H9 (cell line): Measurements from ENCODE around the gene MRPS18A. TPM values are rescaled to one million over a fixed set of nuclear protein-coding genes. Genes with fewer than 3 reads are reported as not detected.

Source experiments
- DNase-seq: peaks from one replicate; pipeline ENCODE4 v3.0.0-alpha.2; 2017
- H2AFZ ChIP-seq: one replicate; pipeline ENCODE4 v1.6.1; 2013; ENCODE audit warnings: mild to moderate bottlenecking, low read length, control low read depth, moderate library complexity
- H2AK5ac ChIP-seq: 2 replicates; pipeline ENCODE4 v1.6.1; 2013; ENCODE audit warnings: low read length, control low read depth, mixed read lengths; ENCODE audit not compliant: insufficient read length
- H2BK120ac ChIP-seq: one replicate; pipeline ENCODE4 v1.6.1; 2013; ENCODE audit warnings: low read depth, mild to moderate bottlenecking, low read length, control low read depth, inconsistent platforms; ENCODE audit not compliant: poor library complexity, severe bottlenecking
- H2BK12ac ChIP-seq: 2 replicates; pipeline ENCODE4 v1.6.1; 2013; ENCODE audit warnings: low read length, control low read depth, mixed read lengths, low read depth; ENCODE audit not compliant: insufficient read length
- H2BK15ac ChIP-seq: 2 replicates; pipeline ENCODE4 v1.6.1; 2013; ENCODE audit warnings: low read depth, low read length, control low read depth
- H2BK20ac ChIP-seq: one replicate; pipeline ENCODE4 v1.6.1; 2013; ENCODE audit warnings: low read depth, mild to moderate bottlenecking, low read length, control low read depth, inconsistent platforms; ENCODE audit not compliant: poor library complexity, severe bottlenecking
- H2BK5ac ChIP-seq: 2 replicates; pipeline ENCODE4 v1.6.1; 2013; ENCODE audit warnings: low read length, control low read depth, mixed read lengths; ENCODE audit not compliant: insufficient read length
- H3K14ac ChIP-seq: 2 replicates; pipeline ENCODE4 v1.6.1; 2013; ENCODE audit warnings: low read length, control low read depth; ENCODE audit not compliant: insufficient read depth
- H3K18ac ChIP-seq: 2 replicates; pipeline ENCODE4 v1.6.1; 2013; ENCODE audit warnings: low read depth, mild to moderate bottlenecking, mixed read lengths, low read length, control low read depth; ENCODE audit not compliant: insufficient read length
- H3K23ac ChIP-seq: 2 replicates; pipeline ENCODE4 v1.6.1; 2013; ENCODE audit warnings: low read length, control low read depth, mixed read lengths, low read depth; ENCODE audit not compliant: insufficient read length
- H3K23me2 ChIP-seq: 2 replicates; pipeline ENCODE4 v1.6.1; 2013; ENCODE audit warnings: low read depth, mild to moderate bottlenecking, mixed read lengths, low read length, control low read depth; ENCODE audit not compliant: insufficient read length, poor library complexity, severe bottlenecking
- H3K27ac ChIP-seq: 2 replicates; pipeline ENCODE4 v1.5.1; 2013; ENCODE audit warnings: low read length, control low read depth, mixed read lengths, low read depth; ENCODE audit not compliant: insufficient read length
- H3K27me3 ChIP-seq: 2 replicates; pipeline ENCODE4 v1.6.1; 2013; ENCODE audit warnings: low read length, control low read depth, inconsistent platforms; ENCODE audit not compliant: insufficient read depth
- H3K4ac ChIP-seq: 2 replicates; pipeline ENCODE4 v1.6.1; 2013; ENCODE audit warnings: low read depth, mild to moderate bottlenecking, control low read depth, inconsistent platforms, low read length, moderate library complexity
- H3K4me1 ChIP-seq: 2 replicates; pipeline ENCODE4 v1.6.1; 2013; ENCODE audit warnings: low read length, control low read depth, inconsistent platforms; ENCODE audit not compliant: insufficient read depth
- H3K4me2 ChIP-seq: 2 replicates; pipeline ENCODE4 v1.6.1; 2013; ENCODE audit warnings: low read length, control low read depth, mixed read lengths; ENCODE audit not compliant: insufficient read length, insufficient read depth
- H3K56ac ChIP-seq: 2 replicates; pipeline ENCODE4 v1.6.1; 2013; ENCODE audit warnings: low read depth, mild to moderate bottlenecking, mixed read lengths, low read length, control low read depth; ENCODE audit not compliant: insufficient read length
- H3K79me1 ChIP-seq: 2 replicates; pipeline ENCODE4 v1.6.1; 2013; ENCODE audit warnings: low read depth, mild to moderate bottlenecking, moderate library complexity, low read length, control low read depth, inconsistent platforms; ENCODE audit not compliant: insufficient read depth, poor library complexity, severe bottlenecking
- H3K79me2 ChIP-seq: 2 replicates; pipeline ENCODE4 v1.6.1; 2013; ENCODE audit warnings: low read length, control low read depth, inconsistent platforms; ENCODE audit not compliant: insufficient read depth
- H3K9ac ChIP-seq: 2 replicates; pipeline ENCODE4 v1.6.1; 2013; ENCODE audit warnings: low read length, control low read depth, mixed read lengths; ENCODE audit not compliant: insufficient read length; ENCODE audit errors: extremely low read depth
- H3K9me3 ChIP-seq: one replicate; pipeline ENCODE4 v1.6.1; 2013; ENCODE audit warnings: low read depth, low read length, inconsistent platforms; ENCODE audit not compliant: control insufficient read depth
- H3T11ph ChIP-seq: one replicate; pipeline ENCODE4 v1.6.1; 2013; ENCODE audit warnings: mild to moderate bottlenecking, low read length, control low read depth, inconsistent platforms
- H4K20me1 ChIP-seq: one replicate; pipeline ENCODE4 v1.6.1; 2013; ENCODE audit not compliant: control insufficient read depth, insufficient read length, insufficient read depth
- H4K5ac ChIP-seq: 2 replicates; pipeline ENCODE4 v1.6.1; 2013; ENCODE audit warnings: low read depth, mild to moderate bottlenecking, mixed read lengths, low read length, control low read depth; ENCODE audit not compliant: insufficient read length
- H4K8ac ChIP-seq: replicated peaks from 2 replicates; pipeline ENCODE4 v1.6.1; 2013; ENCODE audit warnings: low read length, control low read depth, mixed read lengths, low read depth; ENCODE audit not compliant: insufficient read length
- H4K91ac ChIP-seq: 2 replicates; pipeline ENCODE4 v1.6.1; 2013; ENCODE audit warnings: low read depth, mild to moderate bottlenecking, moderate library complexity, mixed read lengths, low read length, control low read depth; ENCODE audit not compliant: insufficient read length
- H3K27ac Mint-ChIP-seq, 3 experiments: 2 replicates in 2 of 3; 3 replicates in 1 of 3; pipeline ENCODE4 v1.8.0; 2020 to 2021; ENCODE audit warnings: mixed read lengths in 3 of 3, mild to moderate bottlenecking in 1 of 3, moderate library complexity in 1 of 3
- H3K27me3 Mint-ChIP-seq: 2 replicates; pipeline ENCODE4 v1.8.0; 2021; ENCODE audit warnings: low read depth, mild to moderate bottlenecking, moderate library complexity, mixed read lengths
- H3K36me3 Mint-ChIP-seq, 3 experiments: 2 replicates in 2 of 3; 3 replicates in 1 of 3; pipeline ENCODE4 v1.8.0; 2020 to 2021; ENCODE audit warnings: low read depth in 3 of 3, mixed read lengths in 3 of 3; ENCODE audit not compliant: insufficient read depth in 1 of 3
- H3K4me1 Mint-ChIP-seq, 2 experiments: 2 replicates each; pipeline ENCODE4 v1.8.0; 2020; ENCODE audit warnings: mixed read lengths in 2 of 2
- H3K4me3 Mint-ChIP-seq, 2 experiments: 2 replicates in 1 of 2; 3 replicates in 1 of 2; pipeline ENCODE4 v1.8.0; 2020 to 2021; ENCODE audit warnings: mild to moderate bottlenecking in 2 of 2, mixed read lengths in 2 of 2, moderate library complexity in 1 of 2
- H3K9me3 Mint-ChIP-seq, 2 experiments: 2 replicates in 1 of 2; 3 replicates in 1 of 2; pipeline ENCODE4 v1.8.0; 2020; ENCODE audit warnings: mild to moderate bottlenecking in 2 of 2, mixed read lengths in 2 of 2, moderate library complexity in 1 of 2
- WGBS: extraction: QIAGEN DNeasy Blood & Tissue Kit; methylation state at CpG from one replicate; pipeline ENCODE4 v1.1.7; 2013; ENCODE audit warnings: missing lambda C conversion rate, low lambda C conversion rate, mixed read lengths; ENCODE audit not compliant: insufficient read length; ENCODE audit errors: extremely low coverage; 5-methylcytosine and 5-hydroxymethylcytosine counted together
- total RNA-seq: library from RNA; stranded (reverse); gene quantifications from 2 replicates; pipeline ENCODE4 v1.2.1, GENCODE V29; 2021
- TF ChIP-seq, protein P1 (sequence below): fragments of 200-600 bp; sonication (generic); conservative IDR thresholded peaks from 3 replicates; pipeline ENCODE4 v1.8.0; 2021; ENCODE audit warnings: antibody characterized with exemption, mild to moderate bottlenecking

The MRPS18A gene
- total RNA-seq, 1 experiment from 2014 or later, result 65.1 TPM

GRCh38 chr6:43687079-43687436, 533 bp downstream of the MRPS18A start:
- Histone ChIP-seq H3K4me2 (peak overlapping the region; percentile 78), H3K18ac (no peak overlapping the region), H4K5ac (no peak overlapping the region), H3K27ac (no peak overlapping the region), H3K56ac (peak overlapping the region; percentile 9), H2BK120ac (no peak overlapping the region), H3K4ac (no peak overlapping the region), H3K9ac (peak overlapping the region; percentile 89), H3K9me3 (no peaks in the 10 kb centered on the region), H3K23ac (no peak overlapping the region), H3K4me1 (no peaks in the 10 kb centered on the region; the same call in 1 of the 2 replicates), H3K27me3 (no peaks in the 10 kb centered on the region), H2BK15ac (no peak overlapping the region), H2BK5ac (no peak overlapping the region), H3T11ph (no peak overlapping the region), H2BK12ac (no peak overlapping the region), H2AFZ (no peak overlapping the region), H2BK20ac (no peak overlapping the region), H4K91ac (no peak overlapping the region), H4K8ac (no peak overlapping the region), H3K79me2 (peaks cover 26% of the 10 kb centered on the region), H2AK5ac (no peak overlapping the region), H3K14ac (0 out of 2 replicates have a peak overlapping the region, but pooled peaks have one; percentile 2), H4K20me1 (no peaks in the 10 kb centered on the region), H3K23me2 (peaks cover 8% of the 10 kb centered on the region), H3K79me1 (peaks cover 13% of the 10 kb centered on the region)
- WGBS, result no CpG with 5 or more reads among the region's 10 CpGs
- Mint-ChIP-seq H3K9me3 (no peaks in the 10 kb centered on the region), H3K4me3 (peak overlapping the region; percentile 96 to 98), H3K27me3 (no peaks in the 10 kb centered on the region; the same call in 1 of the 2 replicates), H3K36me3 (peaks cover 0 to 3% (median 0%) of the 10 kb centered on the region in 3 experiments; a peak in 2 of 7 replicates), H3K4me1 (peaks cover 26 to 29% of the 10 kb centered on the region in 2 experiments), H3K27ac (peak overlapping the region; percentile 83 to 97 (median 91); a peak in 5 of 7 replicates)
- TF ChIP-seq, protein P1, sequence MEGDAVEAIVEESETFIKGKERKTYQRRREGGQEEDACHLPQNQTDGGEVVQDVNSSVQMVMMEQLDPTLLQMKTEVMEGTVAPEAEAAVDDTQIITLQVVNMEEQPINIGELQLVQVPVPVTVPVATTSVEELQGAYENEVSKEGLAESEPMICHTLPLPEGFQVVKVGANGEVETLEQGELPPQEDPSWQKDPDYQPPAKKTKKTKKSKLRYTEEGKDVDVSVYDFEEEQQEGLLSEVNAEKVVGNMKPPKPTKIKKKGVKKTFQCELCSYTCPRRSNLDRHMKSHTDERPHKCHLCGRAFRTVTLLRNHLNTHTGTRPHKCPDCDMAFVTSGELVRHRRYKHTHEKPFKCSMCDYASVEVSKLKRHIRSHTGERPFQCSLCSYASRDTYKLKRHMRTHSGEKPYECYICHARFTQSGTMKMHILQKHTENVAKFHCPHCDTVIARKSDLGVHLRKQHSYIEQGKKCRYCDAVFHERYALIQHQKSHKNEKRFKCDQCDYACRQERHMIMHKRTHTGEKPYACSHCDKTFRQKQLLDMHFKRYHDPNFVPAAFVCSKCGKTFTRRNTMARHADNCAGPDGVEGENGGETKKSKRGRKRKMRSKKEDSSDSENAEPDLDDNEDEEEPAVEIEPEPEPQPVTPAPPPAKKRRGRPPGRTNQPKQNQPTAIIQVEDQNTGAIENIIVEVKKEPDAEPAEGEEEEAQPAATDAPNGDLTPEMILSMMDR, result no peak
- DNase-seq, result no peak
